NT2/D1 (cell line): ENCODE data around the gene RCCD1.

ENCODE experiments used
- SUZ12 ChIP-seq: IDR thresholded peaks from 2 replicates; pipeline ENCODE4 v1.6.1; 2011; ENCODE audit not compliant: insufficient read length, insufficient read depth; ENCODE audit errors: extremely low read depth
- ZNF274 ChIP-seq: IDR thresholded peaks from 2 replicates; pipeline ENCODE4 v1.6.1; 2011; ENCODE audit warnings: mild to moderate bottlenecking, low read depth, low read length

DNA sequence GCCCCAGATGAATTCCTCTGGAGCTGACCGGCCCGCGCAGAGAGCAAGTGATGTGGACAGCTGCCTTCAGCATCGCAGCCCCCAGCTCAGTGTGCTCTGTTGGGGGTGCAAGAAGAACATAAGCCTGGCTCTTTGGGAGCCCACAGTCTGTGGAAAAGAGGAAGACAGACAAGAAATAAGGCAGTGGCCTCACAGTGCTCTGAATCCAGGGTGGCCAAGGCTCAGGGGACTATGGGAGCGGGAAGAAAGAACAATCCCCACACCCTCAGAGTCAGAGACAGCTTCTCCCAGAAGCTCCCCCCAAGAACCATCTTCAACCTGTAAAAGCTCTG is 22.1 kb upstream of the RCCD1 start:
- no peak for TF ChIP-seq ZNF274
- TF ChIP-seq SUZ12 = no peak
